Chondrocyte (in vitro differentiated cells): ENCODE results near the gene GLYR1. TPM values are rescaled to one million over a fixed set of nuclear protein-coding genes. Genes with fewer than 3 reads are reported as not detected.

Experiments used
- DNase-seq: peaks from one replicate; pipeline ENCODE4 v3.0.0; 2021; ENCODE audit warnings: mixed read lengths, low spot score
- H3K27ac Mint-ChIP-seq: one replicate; pipeline ENCODE4 v1.8.0; 2021; ENCODE audit warnings: mild to moderate bottlenecking, moderate library complexity, mixed read lengths; ENCODE audit not compliant: unreplicated experiment
- H3K27me3 Mint-ChIP-seq: 2 replicates; pipeline ENCODE4 v1.8.0; 2021; ENCODE audit warnings: low read depth, mixed read lengths
- H3K36me3 Mint-ChIP-seq: 2 replicates; pipeline ENCODE4 v1.8.0; 2021; ENCODE audit warnings: low read depth, mixed read lengths
- H3K4me1 Mint-ChIP-seq: 2 replicates; pipeline ENCODE4 v1.8.0; 2021; ENCODE audit warnings: low read depth, mild to moderate bottlenecking, mixed read lengths
- H3K4me3 Mint-ChIP-seq: one replicate; pipeline ENCODE4 v1.8.0; 2021; ENCODE audit warnings: mild to moderate bottlenecking, moderate library complexity, mixed read lengths; ENCODE audit not compliant: unreplicated experiment
- H3K9me3 Mint-ChIP-seq: 2 replicates; pipeline ENCODE4 v1.8.0; 2021; ENCODE audit warnings: low read depth, mixed read lengths
- CTCF ChIP-seq: fragments of 200-600 bp; sonication (generic); IDR thresholded peaks from 2 replicates; pipeline ENCODE4 v1.5.0; 2021; ENCODE audit warnings: antibody characterized with exemption, mild to moderate bottlenecking, moderate library complexity
- total RNA-seq: library from RNA; stranded (reverse); gene quantifications from 3 replicates; pipeline ENCODE4 v1.2.1, GENCODE V29; 2021

The GLYR1 gene
- total RNA-seq, 1 donor from 2014 or later: 56.8 TPM

GRCh38 chr16:4846503-4846900 lies 586 bp downstream of the GLYR1 start:
- no peak for DNase-seq
- H3K27ac Mint-ChIP-seq: peak overlapping the region; percentile 83
- H3K36me3 Mint-ChIP-seq: peaks cover 12% of the 10 kb centered on the region
- H3K4me3 Mint-ChIP-seq: peak overlapping the region; percentile 89
- no peaks in the 10 kb centered on the region for H3K27me3 Mint-ChIP-seq
- peaks cover 52% of the 10 kb centered on the region for H3K4me1 Mint-ChIP-seq
- peak; percentile 23 for TF ChIP-seq CTCF
- no peaks in the 10 kb centered on the region for H3K9me3 Mint-ChIP-seq

DNA sequence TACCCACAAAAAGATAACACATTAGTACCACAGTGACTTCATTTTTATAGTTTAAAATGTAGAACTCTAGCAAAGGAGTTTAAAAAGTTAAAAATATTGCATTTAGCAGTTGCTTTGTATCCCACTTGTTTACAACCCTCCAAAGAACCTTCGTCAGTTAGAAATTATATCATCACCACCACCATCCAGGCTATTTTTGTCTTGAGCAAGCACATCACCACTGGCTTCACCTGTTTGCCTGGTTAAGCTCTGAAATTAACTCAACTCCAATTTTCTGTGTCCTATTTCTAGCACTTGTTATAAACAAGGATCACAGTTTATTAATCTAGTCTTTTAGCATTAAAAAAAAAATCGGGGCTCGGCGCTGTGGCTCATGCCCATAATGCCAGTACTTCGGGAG lies 6.1 kb downstream of the GLYR1 start:
- no peak for DNase-seq
- no peaks in the 10 kb centered on the region for H3K9me3 Mint-ChIP-seq
- H3K4me1 Mint-ChIP-seq: peaks cover 12% of the 10 kb centered on the region
- no peak overlapping the region for H3K27ac Mint-ChIP-seq
- no peaks in the 10 kb centered on the region for H3K27me3 Mint-ChIP-seq
- no peak for TF ChIP-seq CTCF
- H3K4me3 Mint-ChIP-seq: no peak overlapping the region
- H3K36me3 Mint-ChIP-seq: peaks cover 26% of the 10 kb centered on the region

DNA sequence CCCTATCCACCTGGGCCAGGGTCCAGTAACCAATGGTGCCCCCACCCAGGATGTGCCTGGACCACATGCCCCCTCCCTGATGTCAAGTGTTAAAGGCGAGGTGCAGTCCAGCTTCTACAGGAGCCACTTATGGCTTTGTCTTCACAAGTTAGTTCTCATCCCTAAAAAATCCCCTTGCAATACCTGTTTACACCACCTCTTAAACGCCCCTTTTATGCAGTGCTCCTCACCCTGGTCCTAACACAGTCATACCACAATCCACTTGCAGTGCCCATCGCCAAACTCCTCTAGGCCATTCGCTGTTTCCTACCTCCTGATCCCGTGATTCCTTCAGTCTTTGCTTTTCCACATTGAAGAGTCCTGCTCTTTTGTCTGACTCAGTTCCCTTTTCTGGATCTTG lies 7.1 kb downstream of the GLYR1 start:
- Mint-ChIP-seq H3K27me3 (no peaks in the 10 kb centered on the region), H3K9me3 (no peaks in the 10 kb centered on the region), H3K27ac (no peak overlapping the region), H3K4me1 (peaks cover 4% of the 10 kb centered on the region), H3K4me3 (no peak overlapping the region), H3K36me3 (peaks cover 23% of the 10 kb centered on the region)
- no peak for DNase-seq
- TF ChIP-seq CTCF: no peak

DNA sequence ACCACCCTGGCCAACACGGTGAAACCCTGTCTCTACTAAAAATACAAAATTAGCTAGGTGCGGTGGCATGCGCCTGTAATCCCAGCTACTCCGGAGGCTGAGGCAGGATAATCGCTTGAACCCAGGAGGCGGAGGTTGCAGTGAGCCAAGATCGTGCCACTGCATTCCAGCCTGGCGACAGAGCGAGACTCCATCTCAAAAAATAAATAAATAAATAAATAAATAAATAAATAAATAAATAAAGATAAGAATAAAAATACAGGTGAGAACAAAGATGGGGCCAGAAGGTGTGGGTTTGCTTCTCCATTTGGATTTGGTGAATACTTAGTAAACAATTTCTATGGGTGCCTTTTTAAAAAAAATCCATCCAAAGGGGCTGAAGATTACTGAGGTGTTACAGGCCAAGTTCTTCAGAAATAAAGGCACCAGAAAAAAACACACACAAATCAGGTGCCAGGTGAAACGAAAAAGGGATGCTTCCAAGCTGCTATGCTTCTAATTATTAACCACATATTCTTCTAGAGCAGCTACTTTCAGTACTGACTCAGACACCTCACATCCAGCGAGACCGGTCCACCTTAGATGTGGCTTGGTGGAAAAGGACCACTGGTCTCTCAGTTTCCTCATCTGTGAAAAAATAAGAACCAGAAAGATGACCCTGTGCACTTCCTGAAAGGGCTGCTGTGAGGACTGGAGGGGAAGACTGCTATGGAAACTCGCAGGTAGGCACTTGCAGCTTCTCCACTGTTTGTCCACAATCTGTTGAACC lies 9.2 kb downstream of the GLYR1 start:
- no peak for TF ChIP-seq CTCF
- Mint-ChIP-seq H3K27ac (no peak overlapping the region), H3K36me3 (peaks cover 18% of the 10 kb centered on the region), H3K4me1 (no peaks in the 10 kb centered on the region), H3K4me3 (no peak overlapping the region), H3K9me3 (no peaks in the 10 kb centered on the region), H3K27me3 (no peaks in the 10 kb centered on the region)
- DNase-seq: no peak

- Mint-ChIP-seq H3K9me3 (no peaks in the 10 kb centered on the region), H3K27me3 (no peaks in the 10 kb centered on the region), H3K36me3 (peaks cover 20% of the 10 kb centered on the region), H3K4me3 (no peak overlapping the region), H3K27ac (no peak overlapping the region), H3K4me1 (no peaks in the 10 kb centered on the region)
- DNase-seq: no peak
- TF ChIP-seq CTCF: no peak
Observed at GRCh38 chr16:4836727-4837126, 10.4 kb downstream of the GLYR1 start.
